ENCODE measurements around the gene ABHD11. TPM values are rescaled to one million over a fixed set of nuclear protein-coding genes. Genes with fewer than 3 reads are reported as not detected.

Gene ABHD11
- total RNA-seq, 1 donor: 8.2 TPM

GRCh38 chr7:73773700-73774517 lies 35.3 kb upstream of the ABHD11 start:
- DNase-seq (ENCODE audit: low read depth): no peak
- no peak overlapping the region for H3K4me3 ChIP-seq (ENCODE audit: low read depth, low read length)
- TF ChIP-seq, protein P1, sequence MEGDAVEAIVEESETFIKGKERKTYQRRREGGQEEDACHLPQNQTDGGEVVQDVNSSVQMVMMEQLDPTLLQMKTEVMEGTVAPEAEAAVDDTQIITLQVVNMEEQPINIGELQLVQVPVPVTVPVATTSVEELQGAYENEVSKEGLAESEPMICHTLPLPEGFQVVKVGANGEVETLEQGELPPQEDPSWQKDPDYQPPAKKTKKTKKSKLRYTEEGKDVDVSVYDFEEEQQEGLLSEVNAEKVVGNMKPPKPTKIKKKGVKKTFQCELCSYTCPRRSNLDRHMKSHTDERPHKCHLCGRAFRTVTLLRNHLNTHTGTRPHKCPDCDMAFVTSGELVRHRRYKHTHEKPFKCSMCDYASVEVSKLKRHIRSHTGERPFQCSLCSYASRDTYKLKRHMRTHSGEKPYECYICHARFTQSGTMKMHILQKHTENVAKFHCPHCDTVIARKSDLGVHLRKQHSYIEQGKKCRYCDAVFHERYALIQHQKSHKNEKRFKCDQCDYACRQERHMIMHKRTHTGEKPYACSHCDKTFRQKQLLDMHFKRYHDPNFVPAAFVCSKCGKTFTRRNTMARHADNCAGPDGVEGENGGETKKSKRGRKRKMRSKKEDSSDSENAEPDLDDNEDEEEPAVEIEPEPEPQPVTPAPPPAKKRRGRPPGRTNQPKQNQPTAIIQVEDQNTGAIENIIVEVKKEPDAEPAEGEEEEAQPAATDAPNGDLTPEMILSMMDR (IDR thresholded peaks at IDR 0.05; ENCODE audit: insufficient read depth, low read depth, low read length): no peak

- no peak overlapping the region for H3K4me3 ChIP-seq (ENCODE audit: low read depth, low read length)
- DNase-seq (ENCODE audit: low read depth): no peak
- TF ChIP-seq, protein P1 (IDR thresholded peaks at IDR 0.05; ENCODE audit: insufficient read depth, low read depth, low read length): no peak
Observed at GRCh38 chr7:73770860-73771670, 32.5 kb upstream of the ABHD11 start.

- no peak within 1 kb of the TSS for H3K4me3 ChIP-seq (ENCODE audit: low read depth, low read length)
- no peak for DNase-seq (ENCODE audit: low read depth)
- TF ChIP-seq, protein P1 (IDR thresholded peaks at IDR 0.05; ENCODE audit: insufficient read depth, low read depth, low read length): no peak
Observed at GRCh38 chr7:73770002-73770859, 31.6 kb upstream of the ABHD11 start, which contains the start of gene CLDN3. CLDN3 (minus strand) TSS chr7:73770270; CDS start chr7:73770049, 221 bp downstream.

GRCh38 chr7:73769481-73770001 lies 30.9 kb upstream of the ABHD11 start:
- TF ChIP-seq, protein P1 (IDR thresholded peaks at IDR 0.05; ENCODE audit: insufficient read depth, low read depth, low read length): no peak
- DNase-seq (ENCODE audit: low read depth): no peak

DNA sequence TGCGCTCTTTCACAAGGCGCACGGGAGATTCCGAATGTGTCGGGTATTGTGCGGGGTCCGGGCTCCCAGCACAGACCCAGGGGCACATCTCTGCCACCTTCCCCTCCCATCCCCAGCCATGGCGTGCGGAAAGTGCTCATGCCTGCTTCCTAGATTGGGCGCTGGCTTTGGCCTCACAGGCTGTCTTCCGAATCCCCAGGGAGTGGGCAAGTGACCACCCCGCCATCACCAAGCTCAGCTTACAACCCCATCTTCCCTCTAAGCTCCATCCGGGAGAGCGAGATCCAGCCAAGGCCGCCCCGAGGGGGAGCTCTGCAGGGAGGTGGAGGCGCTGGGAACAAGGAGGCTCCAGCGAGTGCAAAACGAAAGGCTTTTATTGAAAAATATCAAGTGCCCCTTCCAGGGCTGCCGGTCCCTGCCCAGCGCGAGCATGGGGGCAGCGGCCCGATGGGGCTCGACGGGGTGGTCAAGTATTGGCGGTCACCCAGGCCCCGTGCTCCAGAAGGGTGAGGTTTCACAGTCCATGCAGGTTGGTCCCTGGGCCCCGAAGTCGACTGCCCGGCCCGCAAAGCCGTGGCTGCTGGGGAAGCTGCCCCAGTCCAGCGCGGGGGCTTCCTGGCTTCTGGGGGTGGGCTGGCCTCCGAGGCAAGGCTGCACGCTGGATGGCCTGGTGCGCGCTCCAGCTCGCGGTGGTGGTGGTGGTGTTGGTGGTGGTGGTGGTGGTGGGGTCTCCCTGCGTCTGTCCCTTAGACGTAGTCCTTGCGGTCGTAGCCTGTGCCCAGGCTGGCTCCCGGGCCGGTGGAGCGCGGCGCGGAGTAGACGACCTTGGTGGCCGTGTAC lies 30.3 kb upstream of the ABHD11 start:
- no peak for DNase-seq (ENCODE audit: low read depth)
- H3K4me3 ChIP-seq (ENCODE audit: low read depth, low read length): no peak overlapping the region
- TF ChIP-seq, protein P1 (IDR thresholded peaks at IDR 0.05; ENCODE audit: insufficient read depth, low read depth, low read length): no peak

More at GRCh38 chr7:73769481-73770001, 30.9 kb upstream of the ABHD11 start:
- no peak overlapping the region for H3K4me3 ChIP-seq (ENCODE audit: low read depth, low read length)

Measured in fibroblast of villous mesenchyme (primary cell).